ENCODE measurements around the gene STYXL1.

DNA sequence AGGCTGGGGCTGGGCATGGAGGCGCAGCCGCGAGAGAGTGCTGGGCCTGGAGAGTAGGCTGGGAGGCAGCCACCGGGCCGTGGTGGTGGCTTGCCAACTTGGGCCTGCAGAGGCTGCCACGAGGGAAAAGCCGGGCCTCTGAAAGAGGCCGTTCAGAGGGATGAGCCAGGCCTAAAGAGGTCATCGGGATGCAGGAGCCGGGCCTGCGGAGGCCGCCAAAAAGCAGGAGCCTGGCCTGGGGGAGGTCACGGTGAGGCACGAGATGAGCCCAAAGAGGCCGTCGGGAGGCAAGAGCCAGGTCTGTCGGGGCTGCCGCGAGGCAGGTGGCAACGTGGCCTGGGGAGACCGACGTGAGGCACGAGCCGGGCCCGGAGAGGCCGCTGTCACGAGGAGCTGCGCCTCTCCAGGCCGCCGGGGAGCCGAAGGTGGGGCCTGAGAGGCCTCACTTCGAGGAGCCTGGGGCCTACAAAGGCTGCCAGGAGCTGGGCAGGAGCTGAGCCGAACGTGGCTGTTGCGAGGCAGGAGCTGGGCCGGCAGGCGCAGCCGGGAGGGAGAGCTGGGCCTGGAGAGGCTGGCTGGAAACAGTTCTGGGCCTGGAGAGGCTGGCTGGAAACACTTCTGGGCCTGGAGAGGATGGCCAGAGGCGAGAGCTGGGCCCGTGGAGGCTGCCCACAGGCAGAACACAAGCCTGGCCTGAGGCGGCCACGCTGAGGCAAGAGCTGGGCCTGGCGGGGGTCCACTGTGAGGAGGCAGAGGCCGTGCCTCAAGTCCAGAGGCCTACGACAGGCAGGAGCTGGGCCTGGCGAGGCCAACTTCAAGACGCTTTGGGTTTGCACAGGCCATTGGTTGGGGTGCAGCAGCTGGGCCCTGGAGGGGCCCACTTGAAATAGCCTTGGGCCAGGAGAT is 24.7 kb upstream of the STYXL1 start:
- TF ChIP-seq, protein P1, sequence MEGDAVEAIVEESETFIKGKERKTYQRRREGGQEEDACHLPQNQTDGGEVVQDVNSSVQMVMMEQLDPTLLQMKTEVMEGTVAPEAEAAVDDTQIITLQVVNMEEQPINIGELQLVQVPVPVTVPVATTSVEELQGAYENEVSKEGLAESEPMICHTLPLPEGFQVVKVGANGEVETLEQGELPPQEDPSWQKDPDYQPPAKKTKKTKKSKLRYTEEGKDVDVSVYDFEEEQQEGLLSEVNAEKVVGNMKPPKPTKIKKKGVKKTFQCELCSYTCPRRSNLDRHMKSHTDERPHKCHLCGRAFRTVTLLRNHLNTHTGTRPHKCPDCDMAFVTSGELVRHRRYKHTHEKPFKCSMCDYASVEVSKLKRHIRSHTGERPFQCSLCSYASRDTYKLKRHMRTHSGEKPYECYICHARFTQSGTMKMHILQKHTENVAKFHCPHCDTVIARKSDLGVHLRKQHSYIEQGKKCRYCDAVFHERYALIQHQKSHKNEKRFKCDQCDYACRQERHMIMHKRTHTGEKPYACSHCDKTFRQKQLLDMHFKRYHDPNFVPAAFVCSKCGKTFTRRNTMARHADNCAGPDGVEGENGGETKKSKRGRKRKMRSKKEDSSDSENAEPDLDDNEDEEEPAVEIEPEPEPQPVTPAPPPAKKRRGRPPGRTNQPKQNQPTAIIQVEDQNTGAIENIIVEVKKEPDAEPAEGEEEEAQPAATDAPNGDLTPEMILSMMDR (IDR thresholded peaks at IDR 0.05): no peak
- no peak for TF ChIP-seq POLR2A (IDR thresholded peaks at IDR 0.05)

Data from body of pancreas (tissue), 4 donors.